ENCODE measurements around the gene ANKS1B. TPM values are rescaled to one million over a fixed set of nuclear protein-coding genes. Genes with fewer than 3 reads are reported as not detected.
"Not testable (repeated sequence)": the region's sequence is repeated elsewhere in the genome, so short reads cannot be mapped to it uniquely, and the experiment has no call there.

The ANKS1B gene
- total and polyA plus RNA-seq, 9 donors: 1.4 to 5.6 (median 2.7) TPM

- DNase-seq: no peak
- Histone ChIP-seq H3K4me1 (ENCODE audit: control insufficient read depth, insufficient read depth, low read length) (no peaks in the 10 kb centered on the region), H3K9me3 (replicated peaks; ENCODE audit: control insufficient read depth, low read depth, low read length) (no peaks in the 10 kb centered on the region), H3K27ac (ENCODE audit: low read length) (no peak overlapping the region), H3K27me3 (ENCODE audit: control insufficient read depth, insufficient read depth, low read length) (no peaks in the 10 kb centered on the region), H3K4me3 (ENCODE audit: low read length) (no peak overlapping the region), H3K36me3 (ENCODE audit: control insufficient read depth, insufficient read depth, low read length) (no peaks in the 10 kb centered on the region)
- no CpG with 5 or more reads among the region's 2 CpGs for WGBS (ENCODE audit: insufficient coverage)
Measured at GRCh38 chr12:98973395-98973794, 1011.3 kb downstream of the ANKS1B start.

- H3K4me1 ChIP-seq (ENCODE audit: control insufficient read depth, insufficient read depth, low read length): no peaks in the 10 kb centered on the region
- H3K4me3 ChIP-seq (ENCODE audit: low read length): no peak overlapping the region
- no peaks in the 10 kb centered on the region for H3K36me3 ChIP-seq (ENCODE audit: control insufficient read depth, insufficient read depth, low read length)
- H3K27me3 ChIP-seq (ENCODE audit: control insufficient read depth, insufficient read depth, low read length): no peaks in the 10 kb centered on the region
- H3K9me3 ChIP-seq (replicated peaks; ENCODE audit: control insufficient read depth, low read depth, low read length): no peaks in the 10 kb centered on the region
- H3K27ac ChIP-seq (ENCODE audit: low read length): no peak overlapping the region
- DNase-seq: no peak
Measured at GRCh38 chr12:98970950-98971349, 1013.8 kb downstream of the ANKS1B start.

GRCh38 chr12:98970210-98970609 is 1014.5 kb downstream of the ANKS1B start:
- no peaks in the 10 kb centered on the region for H3K27me3 ChIP-seq (ENCODE audit: control insufficient read depth, insufficient read depth, low read length)
- H3K27ac ChIP-seq (ENCODE audit: low read length): no peak overlapping the region
- no peaks in the 10 kb centered on the region for H3K9me3 ChIP-seq (replicated peaks; ENCODE audit: control insufficient read depth, low read depth, low read length)
- no peaks in the 10 kb centered on the region for H3K36me3 ChIP-seq (ENCODE audit: control insufficient read depth, insufficient read depth, low read length)
- no peak for DNase-seq
- H3K4me1 ChIP-seq (ENCODE audit: control insufficient read depth, insufficient read depth, low read length): no peaks in the 10 kb centered on the region
- H3K4me3 ChIP-seq (ENCODE audit: low read length): no peak overlapping the region

- no peak overlapping the region for H3K4me3 ChIP-seq (ENCODE audit: low read length)
- DNase-seq: no peak
- no peaks in the 10 kb centered on the region for H3K9me3 ChIP-seq (replicated peaks; ENCODE audit: control insufficient read depth, low read depth, low read length)
- H3K4me1 ChIP-seq (ENCODE audit: control insufficient read depth, insufficient read depth, low read length): no peaks in the 10 kb centered on the region
- WGBS (ENCODE audit: insufficient coverage): no CpG with 5 or more reads among the region's 2 CpGs
- no peaks in the 10 kb centered on the region for H3K36me3 ChIP-seq (ENCODE audit: control insufficient read depth, insufficient read depth, low read length)
- H3K27me3 ChIP-seq (ENCODE audit: control insufficient read depth, insufficient read depth, low read length): no peaks in the 10 kb centered on the region
- H3K27ac ChIP-seq (ENCODE audit: low read length): no peak overlapping the region
Measured at GRCh38 chr12:98968896-98969295, 1015.8 kb downstream of the ANKS1B start.

- WGBS (ENCODE audit: insufficient coverage): no CpG with 5 or more reads among the region's 5 CpGs
- H3K27me3 ChIP-seq (ENCODE audit: control insufficient read depth, insufficient read depth, low read length); H3K9me3 ChIP-seq (replicated peaks; ENCODE audit: control insufficient read depth, low read depth, low read length); H3K4me3 ChIP-seq (ENCODE audit: low read length); H3K36me3 ChIP-seq (ENCODE audit: control insufficient read depth, insufficient read depth, low read length); H3K4me1 ChIP-seq (ENCODE audit: control insufficient read depth, insufficient read depth, low read length); H3K27ac ChIP-seq (ENCODE audit: low read length); DNase-seq: not testable (repeated sequence)
Measured at GRCh38 chr12:98957135-98957534, 1027.6 kb downstream of the ANKS1B start.

GRCh38 chr12:98955284-98955683 is 1029.5 kb downstream of the ANKS1B start:
- H3K36me3 ChIP-seq (ENCODE audit: control insufficient read depth, insufficient read depth, low read length): no peaks in the 10 kb centered on the region
- no peak for DNase-seq
- no peaks in the 10 kb centered on the region for H3K4me1 ChIP-seq (ENCODE audit: control insufficient read depth, insufficient read depth, low read length)
- H3K4me3 ChIP-seq (ENCODE audit: low read length): no peak overlapping the region
- H3K27me3 ChIP-seq (ENCODE audit: control insufficient read depth, insufficient read depth, low read length): no peaks in the 10 kb centered on the region
- WGBS (ENCODE audit: insufficient coverage): 37% methylated on average over 4 of the region's 4 CpGs
- H3K9me3 ChIP-seq (replicated peaks; ENCODE audit: control insufficient read depth, low read depth, low read length): no peaks in the 10 kb centered on the region
- H3K27ac ChIP-seq (ENCODE audit: low read length): no peak overlapping the region

GRCh38 chr12:98954506-98954905 is 1030.2 kb downstream of the ANKS1B start:
- Histone ChIP-seq H3K27ac (ENCODE audit: low read length) (no peak overlapping the region), H3K4me1 (ENCODE audit: control insufficient read depth, insufficient read depth, low read length) (no peaks in the 10 kb centered on the region), H3K36me3 (ENCODE audit: control insufficient read depth, insufficient read depth, low read length) (no peaks in the 10 kb centered on the region), H3K27me3 (ENCODE audit: control insufficient read depth, insufficient read depth, low read length) (no peaks in the 10 kb centered on the region), H3K4me3 (ENCODE audit: low read length) (no peak overlapping the region), H3K9me3 (replicated peaks; ENCODE audit: control insufficient read depth, low read depth, low read length) (no peaks in the 10 kb centered on the region)
- no peak for DNase-seq
- whole genome bisulfite sequencing (ENCODE audit: insufficient coverage): no CpG with 5 or more reads among the region's 1 CpG

GRCh38 chr12:98951406-98951805 is 1033.3 kb downstream of the ANKS1B start:
- Histone ChIP-seq H3K27me3 (ENCODE audit: control insufficient read depth, insufficient read depth, low read length) (no peaks in the 10 kb centered on the region), H3K4me1 (ENCODE audit: control insufficient read depth, insufficient read depth, low read length) (no peaks in the 10 kb centered on the region), H3K4me3 (ENCODE audit: low read length) (no peak overlapping the region), H3K9me3 (replicated peaks; ENCODE audit: control insufficient read depth, low read depth, low read length) (no peaks in the 10 kb centered on the region), H3K27ac (ENCODE audit: low read length) (no peak overlapping the region), H3K36me3 (ENCODE audit: control insufficient read depth, insufficient read depth, low read length) (no peaks in the 10 kb centered on the region)
- no peak for DNase-seq
- WGBS (ENCODE audit: insufficient coverage): 83% methylated on average over 6 of the region's 7 CpGs

GRCh38 chr12:98948343-98948949 is 1036.3 kb downstream of the ANKS1B start:
- H3K27me3 ChIP-seq (ENCODE audit: control insufficient read depth, insufficient read depth, low read length): no peaks in the 10 kb centered on the region
- no peaks in the 10 kb centered on the region for H3K4me1 ChIP-seq (ENCODE audit: control insufficient read depth, insufficient read depth, low read length)
- H3K4me3 ChIP-seq (ENCODE audit: low read length): no peak overlapping the region
- H3K36me3 ChIP-seq (ENCODE audit: control insufficient read depth, insufficient read depth, low read length): no peaks in the 10 kb centered on the region
- no peaks in the 10 kb centered on the region for H3K9me3 ChIP-seq (replicated peaks; ENCODE audit: control insufficient read depth, low read depth, low read length)
- no peak for DNase-seq
- H3K27ac ChIP-seq (ENCODE audit: low read length): no peak overlapping the region
- no CpG with 5 or more reads among the region's 4 CpGs for WGBS (ENCODE audit: insufficient coverage)

- no peak for DNase-seq
- H3K4me1 ChIP-seq (ENCODE audit: control insufficient read depth, insufficient read depth, low read length): no peaks in the 10 kb centered on the region
- WGBS (ENCODE audit: insufficient coverage): 78% methylated on average over 3 of the region's 4 CpGs
Measured at GRCh38 chr12:98945864-98946263, 1038.9 kb downstream of the ANKS1B start.

GRCh38 chr12:98939926-98940325 is 1044.8 kb downstream of the ANKS1B start:
- Histone ChIP-seq H3K9me3 (replicated peaks; ENCODE audit: control insufficient read depth, low read depth, low read length) (no peaks in the 10 kb centered on the region), H3K4me3 (ENCODE audit: low read length) (no peak overlapping the region), H3K27ac (ENCODE audit: low read length) (no peak overlapping the region), H3K36me3 (ENCODE audit: control insufficient read depth, insufficient read depth, low read length) (no peaks in the 10 kb centered on the region), H3K27me3 (ENCODE audit: control insufficient read depth, insufficient read depth, low read length) (no peaks in the 10 kb centered on the region), H3K4me1 (ENCODE audit: control insufficient read depth, insufficient read depth, low read length) (no peaks in the 10 kb centered on the region)
- DNase-seq: no peak
- WGBS (ENCODE audit: insufficient coverage): 10% methylated on average over 1 of the region's 3 CpGs

More at GRCh38 chr12:98945864-98946263, 1038.9 kb downstream of the ANKS1B start:
- Histone ChIP-seq H3K27me3 (ENCODE audit: control insufficient read depth, insufficient read depth, low read length) (no peaks in the 10 kb centered on the region), H3K9me3 (replicated peaks; ENCODE audit: control insufficient read depth, low read depth, low read length) (no peaks in the 10 kb centered on the region), H3K4me3 (ENCODE audit: low read length) (no peak overlapping the region), H3K36me3 (ENCODE audit: control insufficient read depth, insufficient read depth, low read length) (no peaks in the 10 kb centered on the region), H3K27ac (ENCODE audit: low read length) (no peak overlapping the region)

Measured in muscle of leg (tissue), 11 donors.